HEK293T (cell line): Measurements from ENCODE around the gene ABCD1.
"Not testable (repeated sequence)": the region's sequence is repeated elsewhere in the genome, so short reads cannot be mapped to it uniquely, and the experiment has no call there.

Experiments used
- CTCF ChIA-PET: fragments of 350-600 bp; formaldehyde crosslinking; extraction: SDS; loops from one replicate; lab custom pipeline; 2021; ENCODE audit warnings: antibody characterized with exemption, inconsistent platforms; lab: Yijun Ruan, JAX
- POLR2A ChIA-PET: fragments of 350-600 bp; formaldehyde crosslinking; extraction: SDS; loops from one replicate; lab custom pipeline; 2020; ENCODE audit warnings: antibody characterized with exemption, inconsistent platforms; lab: Yijun Ruan, JAX
- DNase-seq: peaks from one replicate; pipeline ENCODE4 v3.0.0; 2012; ENCODE audit warnings: mixed read lengths; ENCODE audit errors: extremely low spot score
- ARNT ChIP-seq: fragments of 450-650 bp; IDR thresholded peaks from 2 replicates; pipeline ENCODE4 v1.6.1; 2017; ENCODE audit warnings: mild to moderate bottlenecking
- BHLHE40 ChIP-seq: fragments of 450-650 bp; IDR thresholded peaks from 2 replicates; pipeline ENCODE4 v1.6.1; 2016; ENCODE audit warnings: mild to moderate bottlenecking, moderate library complexity, borderline replicate concordance
- CTBP1 ChIP-seq: fragments of 450-650 bp; IDR thresholded peaks from 2 replicates; pipeline ENCODE4 v1.6.1; 2016; ENCODE audit warnings: borderline replicate concordance
- ELF4 ChIP-seq: fragments of 450-650 bp; IDR thresholded peaks from 2 replicates; pipeline ENCODE4 v1.6.1; 2017; ENCODE audit warnings: antibody characterized with exemption
- FOXA1 ChIP-seq: fragments of 450-650 bp; IDR thresholded peaks from 2 replicates; pipeline ENCODE4 v1.6.1; 2016; ENCODE audit warnings: mild to moderate bottlenecking
- FOXK2 ChIP-seq: fragments of 450-650 bp; IDR thresholded peaks from 2 replicates; pipeline ENCODE4 v1.6.1; 2016; ENCODE audit warnings: mild to moderate bottlenecking
- FOXM1 ChIP-seq: fragments of 450-650 bp; IDR thresholded peaks from 2 replicates; pipeline ENCODE4 v1.6.1; 2017; ENCODE audit warnings: mild to moderate bottlenecking, borderline replicate concordance
- HDGF ChIP-seq: fragments of 450-650 bp; IDR thresholded peaks from 2 replicates; pipeline ENCODE4 v1.6.1; 2017; ENCODE audit warnings: antibody characterized with exemption, borderline replicate concordance
- L3MBTL2 ChIP-seq: fragments of 450-650 bp; conservative IDR thresholded peaks from 2 replicates; pipeline ENCODE4 v1.6.1; 2016; ENCODE audit warnings: mild to moderate bottlenecking
- LEF1 ChIP-seq: fragments of 450-650 bp; IDR thresholded peaks from 2 replicates; pipeline ENCODE4 v1.6.1; 2017; ENCODE audit warnings: mild to moderate bottlenecking, borderline replicate concordance
- NFRKB ChIP-seq: fragments of 450-650 bp; IDR thresholded peaks from 2 replicates; pipeline ENCODE4 v1.6.1; 2016; ENCODE audit warnings: mild to moderate bottlenecking, moderate library complexity
- PKNOX1 ChIP-seq: fragments of 450-650 bp; IDR thresholded peaks from 2 replicates; pipeline ENCODE4 v1.6.1; 2016
- SP1 ChIP-seq: fragments of 450-650 bp; IDR thresholded peaks from 2 replicates; pipeline ENCODE4 v1.6.1; 2017
- SUZ12 ChIP-seq: fragments of 450-650 bp; IDR thresholded peaks from 2 replicates; pipeline ENCODE4 v1.6.1; 2016; ENCODE audit warnings: mild to moderate bottlenecking
- TARDBP ChIP-seq: fragments of 450-650 bp; IDR thresholded peaks from 2 replicates; pipeline ENCODE4 v1.6.1; 2016
- ZNF384 ChIP-seq: fragments of 450-650 bp; IDR thresholded peaks from 2 replicates; pipeline ENCODE4 v1.6.1; 2016

The ABCD1 gene

GRCh38 chrX:153697924-153698865 is 26.5 kb upstream of the ABCD1 start:
- no peak for DNase-seq
- CTCF ChIA-PET, result no interaction called here
- no peak for TF ChIP-seq FOXK2
- no peak for TF ChIP-seq SUZ12
- no peak for TF ChIP-seq FOXA1
- no peak for TF ChIP-seq ARNT
- POLR2A ChIA-PET, result no interaction called here

GRCh38 chrX:153699210-153699783 is 25.4 kb upstream of the ABCD1 start:
- POLR2A ChIA-PET, DNase-seq: not testable (repeated sequence)
- CTCF ChIA-PET, result interaction anchor here (1.1 kb wide), 1 partner anchor 12 kb away, joined by 3 read pairs; the partner anchor contains the start of gene SLC6A8

- CTCF ChIA-PET, result interaction anchor here (1.1 kb wide), 1 partner anchor 12 kb away, joined by 3 read pairs; the partner anchor contains the start of gene SLC6A8
- POLR2A ChIA-PET, result not testable (repeated sequence)
Observed at GRCh38 chrX:153699784-153700371, 24.8 kb upstream of the ABCD1 start.

GRCh38 chrX:153700376-153700945 is 24.2 kb upstream of the ABCD1 start:
- no peak for DNase-seq
- CTCF ChIA-PET, result no interaction called here
- TF ChIP-seq SUZ12 (no peak), L3MBTL2 (no peak), BHLHE40 (no peak), NFRKB (no peak), ZNF384 (no peak), LEF1 (no peak), FOXK2 (no peak), SP1 (no peak), PKNOX1 (no peak), ARNT (no peak)
- POLR2A ChIA-PET, result no interaction called here

More at GRCh38 chrX:153699784-153700371, 24.8 kb upstream of the ABCD1 start:
- not testable (repeated sequence) for DNase-seq

GRCh38 chrX:153700967-153701366 is 23.7 kb upstream of the ABCD1 start:
- CTCF ChIA-PET, result no interaction called here
- POLR2A ChIA-PET, result no interaction called here
- TF ChIP-seq CTBP1 (no peak), TARDBP (no peak)
- no peak for DNase-seq

- POLR2A ChIA-PET, result no interaction called here
- no peak for DNase-seq
- CTCF ChIA-PET, result no interaction called here
- TF ChIP-seq ZNF384 (no peak), PKNOX1 (no peak), ELF4 (no peak), L3MBTL2 (no peak), NFRKB (no peak), SP1 (no peak), LEF1 (no peak), HDGF (no peak), BHLHE40 (no peak), ARNT (no peak), FOXK2 (no peak), FOXA1 (no peak), TARDBP (no peak)
Observed at GRCh38 chrX:153701706-153702105, 22.9 kb upstream of the ABCD1 start.

GRCh38 chrX:153702336-153703035 is 22.2 kb upstream of the ABCD1 start:
- ChIA-PET CTCF (no interaction called here), POLR2A (no interaction called here)
- TF ChIP-seq SUZ12, result no peak
- TF ChIP-seq FOXM1, result no peak
- TF ChIP-seq ZNF384, result no peak
- TF ChIP-seq BHLHE40, result no peak
- TF ChIP-seq FOXK2, result no peak
- no peak for TF ChIP-seq ELF4
- no peak for TF ChIP-seq SP1
- no peak for TF ChIP-seq TARDBP
- TF ChIP-seq FOXA1, result no peak
- TF ChIP-seq ARNT, result no peak
- no peak for TF ChIP-seq HDGF
- no peak for TF ChIP-seq CTBP1
- no peak for TF ChIP-seq NFRKB
- DNase-seq, result no peak
